Colon (tissue), 2 donors: Measurements from ENCODE around the gene NPLOC4.

Experiments
- FAIRE-seq: peaks from 2 replicates; lab custom pipeline; 2012; peaks lifted over from hg19 to GRCh38; lab: Jason Lieb, UNC
- donor health status: control.
- donor health status: control.

Gene NPLOC4

GRCh38 chr17:81517339-81518112 is 119.4 kb downstream of the NPLOC4 start:
- no peak for FAIRE-seq

GRCh38 chr17:81517009-81517338 is 119.9 kb downstream of the NPLOC4 start:
- FAIRE-seq: no peak

GRCh38 chr17:81516439-81516838 is 120.5 kb downstream of the NPLOC4 start:
- no peak for FAIRE-seq

- no peak for FAIRE-seq
These were observed 121.3 kb downstream of the NPLOC4 start for GRCh38 chr17:81515530-81516041.

GRCh38 chr17:81514739-81515529 is 122.0 kb downstream of the NPLOC4 start:
- no peak for FAIRE-seq

GRCh38 chr17:81514489-81514738 is 122.5 kb downstream of the NPLOC4 start:
- no peak for FAIRE-seq

- no peak for FAIRE-seq
These were observed 123.0 kb downstream of the NPLOC4 start for GRCh38 chr17:81513753-81514488.

GRCh38 chr17:81513372-81513752 is 123.5 kb downstream of the NPLOC4 start:
- FAIRE-seq: no peak

- FAIRE-seq: no peak
These were observed 124.1 kb downstream of the NPLOC4 start, which contains the start of gene ACTG1 for GRCh38 chr17:81512562-81513371. Gene ACTG1 (minus strand): TSS chr17:81512799. CDS start chr17:81512354, 445 bp downstream.

GRCh38 chr17:81511804-81512561 is 124.9 kb downstream of the NPLOC4 start:
- FAIRE-seq: no peak

- FAIRE-seq: no peak
These were observed 125.4 kb downstream of the NPLOC4 start for GRCh38 chr17:81511554-81511803.

GRCh38 chr17:81510785-81511553 is 125.9 kb downstream of the NPLOC4 start:
- FAIRE-seq: no peak

GRCh38 chr17:81509972-81510784 is 126.7 kb downstream of the NPLOC4 start:
- FAIRE-seq: no peak

GRCh38 chr17:81509207-81509971 is 127.5 kb downstream of the NPLOC4 start:
- FAIRE-seq: no peak

GRCh38 chr17:81508639-81509206 is 128.2 kb downstream of the NPLOC4 start:
- FAIRE-seq: no peak
